Adrenal gland (tissue), 12 donors: ENCODE data around the gene IFT52. TPM values are rescaled to one million over a fixed set of nuclear protein-coding genes. Genes with fewer than 3 reads are reported as not detected.

Source experiments
- DNase-seq, 7 donors: peaks; one replicate each; pipeline ENCODE4 v3.0.0-alpha.2; 2019 to 2020
- H3K27ac ChIP-seq, 5 donors: fragments of 200-600 bp; sonication (generic) in 4 of 5; 1 replicate in 3 of 5; 2 replicates in 2 of 5; pipeline versions ENCODE4 v1.5.1 to v1.8.0; 2016 to 2020; ENCODE audit warnings: mild to moderate bottlenecking in 1 of 5
- H3K27me3 ChIP-seq: fragments of 200-600 bp; 2 replicates; pipeline ENCODE4 v1.8.0; 2021
- H3K36me3 ChIP-seq, 2 donors: fragments of 200-600 bp; replicated peaks in 1 of 2; 1 replicate in 1 of 2; 2 replicates in 1 of 2; pipeline versions ENCODE4 v1.5.1 to v1.8.0; 2018 to 2022
- H3K4me1 ChIP-seq, 2 donors: fragments of 200-600 bp; replicated peaks in 1 of 2; 1 replicate in 1 of 2; 2 replicates in 1 of 2; pipeline versions ENCODE4 v1.5.1 to v1.8.0; 2018 to 2021
- H3K4me3 ChIP-seq, 4 donors: fragments of 200-600 bp; sonication (generic) in 3 of 4; one replicate each; pipeline ENCODE4 v1.5.1; 2016 to 2018
- H3K9me3 ChIP-seq, 3 donors: fragments of 200-600 bp; sonication (generic) in 1 of 3; replicated peaks in 1 of 3; 1 replicate in 2 of 3; 2 replicates in 1 of 3; pipeline versions ENCODE4 v1.5.1 to v1.8.0; 2016 to 2021
- CTCF ChIP-seq, 6 experiments: fragments of 450-650 bp in 4 of 6; fragments of 200-600 bp in 2 of 6; sonication (generic) in 1 of 6; IDR thresholded peaks; 1 replicate in 5 of 6; 2 replicates in 1 of 6; pipeline versions ENCODE4 v1.5.1 to v1.8.0; 2016 to 2021; ENCODE audit warnings: antibody characterized with exemption in 6 of 6, mild to moderate bottlenecking in 2 of 6, moderate library complexity in 1 of 6
- POLR2A ChIP-seq, 2 donors: fragments of 450-650 bp; IDR thresholded peaks; one replicate each; pipeline ENCODE4 v1.6.1; 2017; ENCODE audit warnings: antibody characterized with exemption in 2 of 2, mild to moderate bottlenecking in 2 of 2, moderate library complexity in 1 of 2
- WGBS, 4 donors: extraction: QIAGEN DNeasy Blood & Tissue Kit in 2 of 4; methylation state at CpG; one replicate each; pipeline versions ENCODE4 v1.1.5 to v1.1.7; 2013 to 2017; 5-methylcytosine and 5-hydroxymethylcytosine counted together
- intact Hi-C, 2 donors: fragments of 100-400 bp; cut with DNase I; formaldehyde crosslinking; loops; one replicate each; pipeline versions ENCODE4 v1.14.1 to v1.15.0; 2022 to 2023
- polyA plus RNA-seq, 3 donors: library from polyadenylated mRNA; stranded (reverse); fragments of 200-250 nt in 2 of 3; fragments of 350-450 nt in 1 of 3; fragmentation: Illumina TruSeq in 1 of 3; extraction: RNeasy Lipid Tissue Mini Kit (QIAGEN cat#74804) in 1 of 3; gene quantifications; one replicate each; pipeline ENCODE4 v1.2.3, GENCODE V29; 2013 to 2014
- total RNA-seq, 9 donors: library from RNA; depleted of rRNA in 4 of 9; stranded (reverse); fragments of >200 nt in 4 of 9; fragments of 120-200 nt in 1 of 9; fragmentation: NEBNext Ultra II Directional in 1 of 9; extraction: Animal tissue kit (Norgen Biotek cat#: 25700) in 1 of 9; gene quantifications; one replicate each; pipeline versions ENCODE4 v1.1.0 to v1.2.4, GENCODE V29; 2013 to 2023
- donor health status: healthy with polysubstance abuse.
- donor health status: Bipolar disorder and iron deficiency.
- donor health status: DM: yes; HTN: yes; CAD: no.
- donor health status: DM: no; HTN: no; CAD: no.
- donor health status: DM: no; HTN: no; CAD: no.
- donor health status: DM: yes; HTN: yes; CAD: no.

The IFT52 gene
- total and polyA plus RNA-seq, 12 donors: 12.5 to 52.6 (median 22.8) TPM

- Histone ChIP-seq H3K36me3 (no peaks in the 10 kb centered on the region), H3K27me3 (no peaks in the 10 kb centered on the region), H3K27ac (no peak overlapping the region), H3K9me3 (no peaks in the 10 kb centered on the region), H3K4me3 (no peak overlapping the region), H3K4me1 (no peaks in the 10 kb centered on the region)
- no peak for TF ChIP-seq POLR2A (IDR thresholded peaks at IDR 0.05)
- TF ChIP-seq CTCF (IDR thresholded peaks at IDR 0.05): no peak
- intact Hi-C loops: no loop called here
- DNase-seq: no peak
- 96 to 98% (median 96%) methylated on average over 5 of the region's 5 CpGs for WGBS, 4 donors
Measured at GRCh38 chr20:43676368-43676767, 85.6 kb downstream of the IFT52 start.

DNA sequence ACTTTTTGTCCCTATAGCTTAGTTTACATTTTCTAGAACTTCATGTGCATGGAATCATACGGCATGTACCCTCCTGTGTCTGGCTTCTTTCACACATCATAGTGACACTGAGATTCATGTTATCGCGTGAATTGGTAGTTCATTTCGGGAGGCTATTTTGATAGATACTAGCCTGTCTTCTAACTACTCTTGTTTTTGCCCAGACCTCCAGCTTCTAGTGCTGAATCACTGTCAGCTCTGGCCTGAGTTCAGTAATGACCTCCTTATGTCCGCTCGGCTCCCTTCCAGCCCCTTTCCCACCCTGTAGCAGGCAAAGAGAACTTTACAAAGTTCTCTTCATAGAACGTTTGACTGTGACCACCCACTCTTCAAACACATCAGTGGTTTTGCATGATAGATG is 90.2 kb downstream of the IFT52 start:
- intact Hi-C loops: no loop called here
- 83 to 86% (median 84%) methylated on average over 7 of the region's 7 CpGs for WGBS, 4 donors

DNA sequence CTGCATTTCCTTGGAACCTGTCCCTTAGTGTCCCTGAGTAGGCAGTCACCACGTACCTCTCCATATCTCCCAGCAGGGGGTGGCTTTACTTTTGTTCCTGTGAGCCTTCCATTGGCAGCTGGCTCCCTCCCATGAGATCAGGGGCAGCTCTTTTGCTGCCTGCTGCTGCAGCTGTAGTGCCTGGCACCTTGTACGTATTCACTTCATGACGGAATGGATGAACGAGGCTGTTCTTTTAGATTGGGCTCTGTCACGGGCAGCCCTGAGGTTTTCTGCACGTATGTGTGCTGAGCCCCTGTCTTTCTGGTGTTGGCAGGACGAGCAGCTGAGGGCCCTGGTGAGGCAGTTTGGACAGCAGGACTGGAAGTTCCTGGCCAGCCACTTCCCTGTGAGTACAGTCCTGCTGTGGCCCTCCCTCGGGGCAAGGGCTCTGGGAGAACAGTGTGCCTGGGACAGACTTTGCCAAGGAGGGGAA is 90.8 kb downstream of the IFT52 start:
- no peak for DNase-seq
- intact Hi-C loops: no loop called here
- WGBS, 4 donors: 58 to 87% (median 78%) methylated on average over 4 to 8 of the region's 8 CpGs
- no peaks in the 10 kb centered on the region for H3K36me3 ChIP-seq
- no peaks in the 10 kb centered on the region for H3K9me3 ChIP-seq
- H3K4me1 ChIP-seq: no peaks in the 10 kb centered on the region
- no peak overlapping the region for H3K4me3 ChIP-seq
- TF ChIP-seq POLR2A (IDR thresholded peaks at IDR 0.05) (no peak), CTCF (IDR thresholded peaks at IDR 0.05) (no peak)
- H3K27me3 ChIP-seq: no peaks in the 10 kb centered on the region
- H3K27ac ChIP-seq: no peak overlapping the region

More for the DNA sequence above, 90.2 kb downstream of the IFT52 start:
- no peak for DNase-seq
- no peaks in the 10 kb centered on the region for H3K36me3 ChIP-seq
- TF ChIP-seq POLR2A (IDR thresholded peaks at IDR 0.05) (no peak), CTCF (IDR thresholded peaks at IDR 0.05) (no peak)
- no peak overlapping the region for H3K27ac ChIP-seq
- no peaks in the 10 kb centered on the region for H3K4me1 ChIP-seq
- H3K27me3 ChIP-seq: no peaks in the 10 kb centered on the region
- H3K9me3 ChIP-seq: no peaks in the 10 kb centered on the region
- H3K4me3 ChIP-seq: no peak overlapping the region

DNA sequence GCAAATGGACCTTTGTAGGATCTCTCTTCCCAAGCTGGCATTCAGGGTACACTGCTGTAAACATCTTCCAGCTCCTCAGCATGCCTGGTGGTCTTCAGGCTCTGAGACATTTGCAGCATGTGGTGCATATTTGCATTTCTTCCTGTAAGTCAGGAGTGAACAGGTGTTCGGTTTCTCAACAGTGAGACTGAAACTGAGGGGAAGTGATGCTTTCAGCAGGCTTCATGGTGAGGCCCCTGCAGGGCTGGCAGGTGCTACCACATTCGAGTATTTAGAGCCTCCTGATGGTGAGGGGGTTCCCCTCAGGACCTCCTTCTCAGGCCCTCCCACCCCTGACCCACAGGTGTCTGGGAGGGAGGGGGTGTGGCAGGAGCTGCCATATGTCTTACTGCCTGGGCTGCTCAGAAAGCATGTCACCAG is 91.3 kb downstream of the IFT52 start:
- Histone ChIP-seq H3K27ac (no peak overlapping the region), H3K4me1 (no peaks in the 10 kb centered on the region), H3K4me3 (no peak overlapping the region), H3K27me3 (no peaks in the 10 kb centered on the region), H3K9me3 (no peaks in the 10 kb centered on the region), H3K36me3 (no peaks in the 10 kb centered on the region)
- no peak for DNase-seq
- 68 to 77% (median 76%) methylated on average over 2 of the region's 2 CpGs for WGBS, 4 donors
- intact Hi-C loops: no loop called here
- TF ChIP-seq CTCF (IDR thresholded peaks at IDR 0.05) (no peak), POLR2A (IDR thresholded peaks at IDR 0.05) (no peak)
